ENCODE data around the gene LRFN3.
"Not testable (repeated sequence)": the region's sequence is repeated elsewhere in the genome, so short reads cannot be mapped to it uniquely, and the experiment has no call there.

The LRFN3 gene

GRCh38 chr19:35907377-35907745 is 28.8 kb upstream of the LRFN3 start:
- DNase-seq (ENCODE audit: low spot score): no peak

DNA sequence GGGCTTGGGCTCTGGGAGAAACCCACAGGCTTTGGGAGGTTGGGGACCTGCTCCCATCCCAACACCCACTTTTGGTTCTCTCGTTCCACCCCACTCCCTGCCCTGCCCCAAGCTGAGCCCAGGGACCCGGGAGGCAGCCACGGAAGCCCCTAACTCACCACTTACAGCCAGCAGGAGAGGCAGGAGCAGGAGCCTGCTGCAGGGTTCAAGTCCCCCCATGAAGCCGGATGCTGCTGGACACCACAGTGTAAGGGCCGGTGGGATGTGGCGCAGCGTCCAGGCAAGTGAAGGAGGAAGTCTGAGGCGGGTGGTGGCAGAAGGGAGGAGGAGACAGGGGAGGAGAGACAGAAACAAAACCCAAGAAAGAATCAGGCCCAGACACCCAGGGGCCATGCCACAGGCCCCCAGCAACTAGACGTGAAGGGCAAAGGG is 28.1 kb upstream of the LRFN3 start, which contains the start of gene TYROBP:
Gene TYROBP, minus strand, starts transcription at position 286 of the 432 bp plus-strand sequence. Its CDS starts 67 bp downstream, at position 219.
- no peak for DNase-seq (ENCODE audit: low spot score)

GRCh38 chr19:35908973-35909683 is 27.0 kb upstream of the LRFN3 start:
- no peak for DNase-seq (ENCODE audit: low spot score)

- DNase-seq (ENCODE audit: low spot score): no peak
Measured at GRCh38 chr19:35909684-35910035, 26.5 kb upstream of the LRFN3 start.

DNA sequence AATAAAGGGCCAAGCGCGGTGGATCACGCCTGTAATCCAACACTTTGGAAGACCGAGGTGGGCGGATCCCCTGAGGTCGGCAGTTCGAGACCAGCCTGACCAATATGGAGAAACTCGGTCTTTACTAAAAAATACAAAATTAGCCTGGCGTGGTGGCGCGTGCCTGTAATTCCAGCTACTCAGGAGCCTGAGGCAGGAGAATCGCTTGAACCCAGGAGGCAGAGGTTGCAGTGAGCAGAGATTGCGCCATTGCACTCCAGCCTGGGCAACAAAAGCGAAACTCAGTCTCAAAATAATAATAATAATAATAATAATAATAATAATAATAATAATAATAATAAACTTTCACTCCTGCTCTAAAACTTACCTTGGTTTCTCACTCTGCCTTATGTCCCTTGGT is 25.8 kb upstream of the LRFN3 start:
- not testable (repeated sequence) for DNase-seq (ENCODE audit: low spot score)

- DNase-seq (ENCODE audit: low spot score): no peak
Measured at GRCh38 chr19:35911173-35911572, 25.0 kb upstream of the LRFN3 start.

- no peak for DNase-seq (ENCODE audit: low spot score)
Measured at GRCh38 chr19:35911790-35912189, 24.4 kb upstream of the LRFN3 start.

DNA sequence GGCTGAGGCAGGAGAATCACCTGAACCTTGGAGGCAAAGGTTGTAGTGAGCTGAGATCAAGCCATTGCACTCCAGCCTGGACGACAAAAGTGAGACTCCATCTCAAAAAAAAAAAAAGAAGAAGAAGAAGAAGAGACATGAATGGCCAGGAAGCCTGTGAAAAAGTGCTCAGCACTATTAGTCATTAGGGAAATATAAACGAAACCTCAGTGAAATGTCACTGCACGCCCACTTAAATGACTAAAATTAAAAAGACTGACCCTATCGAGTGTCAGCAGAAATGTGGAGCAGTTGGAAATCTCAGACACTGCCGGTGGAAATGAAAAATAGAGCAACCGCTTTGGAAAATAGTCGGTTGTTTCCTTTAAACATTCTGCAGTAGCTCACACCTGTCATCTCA is 22.6 kb upstream of the LRFN3 start:
- no peak for DNase-seq (ENCODE audit: low spot score)

DNA sequence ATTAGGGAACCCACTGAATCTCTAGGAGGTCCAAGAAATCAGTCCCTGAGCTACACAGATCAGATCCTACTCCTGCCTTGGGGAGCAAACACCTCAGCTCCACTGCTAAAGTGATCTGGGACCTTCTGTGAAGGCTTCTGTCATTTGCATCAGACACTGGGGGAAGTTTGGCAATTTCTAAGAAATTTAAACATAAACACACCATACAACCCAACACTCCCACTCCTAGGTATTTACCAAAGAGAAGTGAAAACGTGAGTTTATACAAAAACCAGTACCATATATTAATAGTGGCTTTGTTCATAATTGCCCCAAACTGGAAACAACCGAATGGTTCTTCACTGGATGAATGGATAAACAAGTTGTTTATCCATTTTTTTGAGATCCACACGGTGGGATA is 20.7 kb upstream of the LRFN3 start:
- DNase-seq (ENCODE audit: low spot score): no peak

GRCh38 chr19:35919306-35919705 is 16.9 kb upstream of the LRFN3 start:
- no peak for DNase-seq (ENCODE audit: low spot score)

- no peak for DNase-seq (ENCODE audit: low spot score)
Measured at GRCh38 chr19:35921012-35921411, 15.2 kb upstream of the LRFN3 start.

GRCh38 chr19:35925501-35925900 is 10.7 kb upstream of the LRFN3 start:
- no peak for DNase-seq (ENCODE audit: low spot score)

DNA sequence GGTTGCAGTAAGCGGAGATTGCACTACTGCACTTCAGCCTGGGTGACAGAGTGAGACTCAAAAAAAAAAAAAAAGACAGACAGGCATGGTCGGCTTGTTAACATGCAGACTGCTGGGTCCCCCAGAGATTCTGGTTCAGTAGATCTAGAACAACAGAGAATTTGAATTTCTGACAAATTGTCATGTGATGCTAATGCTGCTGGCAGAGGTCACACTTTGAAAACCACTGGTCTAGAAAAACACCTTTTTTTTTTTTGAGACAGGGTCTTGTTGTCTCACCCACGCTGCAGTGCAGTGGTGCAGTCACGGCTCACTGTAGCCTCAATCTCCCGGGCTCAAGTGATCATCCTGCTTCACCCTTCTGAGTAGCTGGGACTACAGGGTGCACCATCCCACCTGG is 7.7 kb upstream of the LRFN3 start:
- DNase-seq (ENCODE audit: low spot score): no peak

GRCh38 chr19:35929876-35930275 is 6.3 kb upstream of the LRFN3 start:
- DNase-seq (ENCODE audit: low spot score): no peak

- DNase-seq (ENCODE audit: low spot score): peak; percentile 99
Measured at GRCh38 chr19:35931161-35931873, 4.9 kb upstream of the LRFN3 start.

GRCh38 chr19:35931874-35932202 is 4.3 kb upstream of the LRFN3 start:
- no peak for DNase-seq (ENCODE audit: low spot score)

DNA sequence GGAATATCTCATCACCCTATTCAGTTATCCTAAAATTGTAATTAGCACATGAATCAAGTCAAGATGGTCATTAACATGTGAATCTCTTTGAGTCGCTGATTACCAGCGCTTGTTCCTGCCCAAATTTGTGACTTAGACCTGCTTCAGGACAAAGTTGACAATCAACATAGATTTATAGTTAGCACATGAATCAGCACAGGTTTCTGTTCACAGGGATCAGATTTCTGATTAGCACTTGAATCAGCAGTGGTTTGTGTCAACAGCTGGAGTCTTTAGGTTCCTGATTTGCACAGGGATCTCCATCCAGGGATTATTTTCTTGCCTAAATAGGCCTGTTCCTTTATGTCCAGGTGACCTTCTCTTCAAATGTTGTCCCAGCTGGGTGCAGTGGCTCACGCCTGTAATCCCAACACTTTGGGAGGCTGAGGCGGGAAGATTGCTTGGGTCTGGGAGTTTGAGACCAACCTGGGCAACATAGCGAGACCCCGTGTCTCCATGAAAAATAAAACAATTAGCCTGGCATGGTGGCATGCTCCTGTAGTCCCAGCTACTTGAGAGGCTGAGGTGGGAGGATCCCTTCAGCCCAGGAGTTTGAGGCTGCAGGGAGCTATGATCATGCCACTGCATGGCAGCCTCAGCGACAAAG is 3.8 kb upstream of the LRFN3 start:
- no peak for DNase-seq (ENCODE audit: low spot score)

DNA sequence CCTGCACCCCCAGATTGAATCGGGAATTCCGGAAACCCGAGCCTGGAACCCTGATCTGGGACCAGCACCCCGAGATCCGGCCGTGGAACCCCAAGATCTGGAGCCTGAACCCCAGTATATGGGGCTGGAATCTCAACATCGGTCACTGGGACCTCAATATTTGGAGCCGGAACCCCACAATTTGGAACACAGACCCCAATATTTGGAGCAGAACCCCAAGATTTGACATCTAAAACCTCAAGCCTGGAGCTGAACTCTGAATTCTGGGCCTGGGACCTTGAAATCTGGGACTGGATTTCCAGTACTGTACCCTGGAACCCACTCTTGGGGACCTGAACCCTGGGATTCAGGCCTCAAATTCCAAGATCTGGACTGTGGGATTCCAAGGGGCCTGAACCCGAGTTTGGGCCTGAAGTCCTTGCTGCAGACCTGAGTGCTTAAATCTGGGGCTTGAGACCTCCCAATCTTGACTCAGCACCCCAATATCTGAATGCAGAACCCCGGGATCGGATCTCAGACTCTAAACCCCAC is 629 bp downstream of the LRFN3 start:
- no peak for DNase-seq (ENCODE audit: low spot score)

DNA sequence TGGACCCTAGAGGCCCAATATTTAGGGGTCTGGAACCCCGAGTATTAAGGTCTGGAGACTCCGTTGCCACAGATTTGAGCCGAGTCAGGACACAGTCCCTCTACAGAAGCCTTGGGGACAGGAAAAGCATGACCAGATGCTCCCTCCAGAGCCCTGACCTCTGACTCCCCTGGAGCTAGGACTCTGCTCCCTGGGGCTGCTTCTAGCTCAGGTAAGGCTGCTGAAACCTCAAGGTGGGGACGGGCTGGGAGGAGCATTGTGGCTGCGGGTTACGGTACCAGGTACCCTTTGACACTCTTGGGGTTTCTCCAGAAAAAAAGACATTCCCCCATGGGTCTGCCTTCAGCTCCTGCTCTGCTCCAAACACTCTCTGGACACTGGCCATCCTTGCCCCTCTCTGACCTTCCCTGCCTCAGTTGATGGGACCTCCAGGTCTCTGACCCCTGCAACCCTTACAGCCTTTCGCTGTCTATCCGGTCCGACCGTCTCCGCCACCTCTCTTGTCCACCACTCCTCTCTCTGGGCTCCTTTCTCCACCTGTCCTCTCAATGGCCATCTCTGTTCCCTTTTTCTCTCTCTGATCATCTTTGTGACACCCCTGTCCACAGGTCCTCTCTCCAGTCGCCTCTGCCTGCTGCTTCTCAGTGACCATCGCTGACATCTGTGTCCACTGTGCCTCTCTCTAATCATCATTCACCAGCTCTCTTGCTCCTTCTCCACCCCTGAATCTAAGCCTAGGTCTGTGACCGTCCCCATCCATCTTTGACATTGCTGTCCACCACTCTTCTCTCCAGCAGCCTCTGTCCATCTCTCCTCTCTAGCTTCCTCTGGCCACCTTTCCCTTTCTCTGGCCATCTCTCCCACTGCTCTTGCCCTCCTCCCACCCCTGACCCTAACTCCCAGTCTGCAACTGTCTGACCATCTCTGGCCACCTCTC is 1.4 kb downstream of the LRFN3 start:
- DNase-seq (ENCODE audit: low spot score): no peak

DNA sequence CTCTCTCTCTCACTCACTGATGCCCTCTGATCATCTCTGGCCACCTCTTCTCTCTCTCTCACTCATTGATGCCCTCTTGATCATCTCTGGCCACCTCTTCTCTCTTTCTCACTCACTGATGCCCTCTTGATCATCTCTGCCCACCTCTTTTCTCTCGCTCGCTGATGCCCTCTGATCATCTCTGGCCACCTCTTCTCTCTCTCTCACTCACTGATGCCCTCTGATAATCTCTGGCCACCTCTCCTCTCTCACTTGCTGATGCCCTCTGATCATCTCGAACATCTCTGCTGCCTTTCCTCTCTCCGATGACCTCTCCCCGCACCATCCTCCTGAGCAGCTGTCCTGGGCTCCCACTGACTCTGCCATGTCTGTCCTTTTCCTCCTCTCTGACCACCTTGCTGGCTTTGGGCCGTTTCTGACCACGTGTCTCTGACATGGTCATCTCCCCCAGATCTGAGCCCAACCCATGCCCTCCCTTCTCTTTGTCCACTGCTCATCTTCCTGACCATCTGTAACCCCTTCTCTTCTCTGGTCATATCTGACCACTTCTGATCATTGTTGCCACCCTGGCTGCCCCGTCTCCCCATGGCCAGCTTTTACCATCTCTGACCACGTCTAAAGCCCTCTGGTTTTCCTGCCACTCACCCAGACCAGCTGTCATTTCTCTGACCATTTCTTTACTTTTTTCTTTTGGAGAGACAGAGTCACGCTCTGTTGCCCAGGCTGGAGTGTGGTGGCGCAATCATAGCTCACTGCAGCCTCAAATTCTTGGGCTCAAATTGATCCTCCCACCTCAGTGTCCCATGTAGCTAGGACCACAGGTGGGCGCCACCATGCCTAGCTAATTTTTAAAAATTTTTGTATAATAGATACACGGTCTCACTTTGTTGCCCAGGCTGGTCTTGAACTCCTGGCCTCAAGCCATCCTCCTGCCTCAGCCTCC is 2.4 kb downstream of the LRFN3 start:
- DNase-seq (ENCODE audit: low spot score): no peak
